ENCODE data around the gene PLAC1. TPM values are rescaled to one million over a fixed set of nuclear protein-coding genes. Genes with fewer than 3 reads are reported as not detected.

The PLAC1 gene
- total RNA-seq, 1 donor from 2014 or later = not detected

GRCh38 chrX:134673123-134673522 is 14.9 kb upstream of the PLAC1 start:
- intact Hi-C loops (cut with DNase I) = no loop called here
- ATAC-seq (no peak), DNase-seq (ENCODE audit: missing footprints) (no peak)

DNA sequence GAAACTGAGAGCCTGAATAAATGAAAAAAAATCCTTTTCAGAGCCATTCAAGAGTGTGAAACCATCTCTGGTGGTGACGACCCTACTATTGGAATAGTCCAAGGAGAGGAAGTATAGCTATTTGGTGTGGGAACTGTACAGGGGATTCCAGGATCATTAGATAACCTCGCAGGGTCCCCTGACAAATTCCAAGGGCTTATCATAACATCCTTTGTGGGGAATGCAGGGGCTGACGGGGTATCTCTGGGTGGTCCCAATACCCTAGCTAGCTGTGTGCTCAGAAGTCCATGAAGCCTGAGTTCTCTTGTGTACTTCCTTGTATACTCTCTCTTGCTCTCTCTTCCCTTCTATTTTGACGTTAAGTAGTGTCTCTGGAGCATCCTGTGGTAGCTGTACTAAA is 13.8 kb upstream of the PLAC1 start:
- no peak for ATAC-seq
- no peak for DNase-seq (ENCODE audit: missing footprints)
- intact Hi-C loops (cut with DNase I) = no loop called here

DNA sequence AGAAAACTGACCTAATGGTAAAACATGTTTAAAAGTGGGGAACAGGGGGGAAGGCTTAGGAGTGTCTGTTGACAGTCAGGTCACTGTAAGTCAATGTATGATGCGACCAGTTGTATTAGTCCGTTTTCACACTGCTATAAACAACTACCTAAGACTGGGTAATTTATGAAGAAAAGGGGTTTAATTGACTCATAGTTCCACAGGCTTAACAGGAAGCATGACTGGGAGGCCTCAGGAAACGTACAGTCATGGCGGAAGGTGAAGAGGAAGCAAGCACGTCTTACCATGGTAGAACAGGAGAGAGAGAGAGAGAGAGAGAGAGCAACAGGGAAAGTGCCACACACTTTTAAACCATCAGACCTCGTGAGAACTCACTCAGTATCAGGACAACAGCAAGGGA is 13.0 kb upstream of the PLAC1 start:
- ATAC-seq = no peak
- intact Hi-C loops (cut with DNase I) = no loop called here
- DNase-seq (ENCODE audit: missing footprints) = no peak

GRCh38 chrX:134670134-134670924 is 12.1 kb upstream of the PLAC1 start:
- intact Hi-C loops (cut with DNase I) = no loop called here
- no peak for DNase-seq (ENCODE audit: missing footprints)
- ATAC-seq = no peak

- ATAC-seq = peak; percentile 20
- intact Hi-C loops (cut with DNase I) = no loop called here
- DNase-seq (ENCODE audit: missing footprints) = no peak
Measured at GRCh38 chrX:134669378-134670098, 11.3 kb upstream of the PLAC1 start.

- DNase-seq (ENCODE audit: missing footprints) (no peak), ATAC-seq (no peak)
- intact Hi-C loops (cut with DNase I) = no loop called here
Measured at GRCh38 chrX:134664202-134664601, 5.9 kb upstream of the PLAC1 start.

DNA sequence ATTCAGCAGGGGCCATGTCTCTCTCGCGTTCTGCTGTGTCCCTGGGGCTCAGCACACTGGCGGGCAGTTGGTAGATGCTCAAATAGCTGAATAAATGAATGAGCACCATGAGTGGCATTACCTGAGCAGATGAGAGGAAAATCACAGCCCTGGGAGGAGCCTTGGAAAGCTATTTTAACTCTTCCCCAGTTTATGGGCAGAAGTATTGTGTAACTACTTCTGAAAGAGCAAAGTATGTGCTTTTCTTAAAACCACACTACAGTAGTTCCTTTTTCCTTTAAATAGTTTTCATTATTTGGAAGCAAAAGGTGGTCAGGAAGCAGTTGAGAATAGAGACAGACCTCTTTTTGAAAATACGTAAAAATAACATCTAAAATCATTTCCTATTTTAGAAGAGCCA is 3.0 kb upstream of the PLAC1 start:
- DNase-seq (ENCODE audit: missing footprints) (no peak), ATAC-seq (no peak)
- intact Hi-C loops (cut with DNase I) = no loop called here

DNA sequence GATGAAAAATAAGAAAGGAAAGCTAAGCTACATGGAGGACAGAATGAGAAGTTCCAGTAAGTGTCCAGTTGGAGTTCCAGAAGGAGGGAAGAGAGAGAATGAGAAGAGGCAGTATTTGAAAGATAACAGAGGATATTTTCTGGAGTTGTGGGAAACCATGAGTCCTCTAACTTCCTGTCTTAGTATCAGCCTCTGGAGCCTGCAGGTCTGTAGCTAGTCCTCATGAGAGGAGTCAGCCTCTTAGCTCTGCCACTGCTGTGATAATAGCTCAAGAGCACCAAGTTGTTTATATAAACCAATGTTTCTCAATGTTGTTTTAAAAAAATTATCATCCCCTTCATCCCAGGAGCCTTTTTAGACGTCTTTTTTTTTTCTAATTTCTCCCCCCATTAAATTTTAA is 2.4 kb upstream of the PLAC1 start:
- ATAC-seq = no peak
- no peak for DNase-seq (ENCODE audit: missing footprints)
- intact Hi-C loops (cut with DNase I) = no loop called here

GRCh38 chrX:134659761-134660160 is 1.5 kb upstream of the PLAC1 start:
- DNase-seq (ENCODE audit: missing footprints) (no peak), ATAC-seq (no peak)
- intact Hi-C loops (cut with DNase I) = no loop called here

GRCh38 chrX:134658760-134659023 is 421 bp upstream of the PLAC1 start:
- DNase-seq (ENCODE audit: missing footprints) (no peak), ATAC-seq (no peak)
- intact Hi-C loops (cut with DNase I) = no loop called here

DNA sequence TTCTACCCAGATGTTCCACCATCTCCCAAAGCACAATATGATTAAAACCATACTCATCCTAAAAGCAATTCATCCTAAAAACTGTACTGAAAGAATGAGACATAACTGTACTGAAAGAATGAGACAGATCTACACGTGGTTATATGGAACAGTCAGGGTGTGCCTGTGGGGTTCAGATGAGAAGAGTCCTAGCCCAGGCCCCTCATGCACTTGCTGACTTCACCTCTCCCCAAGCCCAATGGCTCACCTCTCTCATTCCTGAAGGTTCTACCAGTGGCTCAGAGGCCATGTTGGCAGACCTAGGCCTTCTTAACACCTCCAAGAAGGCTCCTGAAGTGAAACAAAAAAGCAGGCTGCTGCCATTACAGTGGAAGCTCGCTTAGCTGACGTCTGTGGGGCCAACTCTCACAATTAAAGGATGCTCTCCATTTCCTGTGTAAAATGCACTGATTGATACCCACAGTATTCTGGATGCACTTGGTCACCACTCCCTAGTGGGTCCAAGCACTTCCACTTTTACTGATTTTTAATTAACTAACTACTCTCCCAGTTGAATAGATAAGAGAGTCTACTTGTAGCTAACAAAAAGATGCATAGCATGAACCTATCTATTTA is 3.8 kb downstream of the PLAC1 start:
- DNase-seq (ENCODE audit: missing footprints) (no peak), ATAC-seq (no peak)
- intact Hi-C loops (cut with DNase I) = no loop called here

GRCh38 chrX:134653835-134654234 is 4.4 kb downstream of the PLAC1 start:
- DNase-seq (ENCODE audit: missing footprints) (no peak), ATAC-seq (no peak)
- intact Hi-C loops (cut with DNase I) = no loop called here

DNA sequence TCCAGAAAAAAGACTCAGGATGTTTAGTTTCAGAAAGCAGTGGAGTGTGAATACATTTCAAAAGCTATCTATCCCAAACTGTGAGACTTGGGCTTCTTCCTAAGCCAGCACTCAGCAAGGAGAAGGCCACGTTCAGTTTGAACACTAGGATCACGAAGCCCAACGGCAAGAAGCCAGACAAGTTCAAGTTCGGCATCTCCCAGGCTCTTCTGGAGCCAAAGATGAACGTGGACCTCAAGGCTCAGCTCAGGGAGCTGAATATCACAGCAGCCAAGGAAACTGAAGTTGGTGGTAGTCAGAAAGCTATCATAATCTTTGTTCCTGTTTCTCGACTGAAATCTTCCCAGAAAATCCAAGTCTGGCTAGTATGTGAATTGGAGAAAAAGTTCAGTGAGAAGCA is 7.6 kb downstream of the PLAC1 start:
- ATAC-seq (no peak), DNase-seq (ENCODE audit: missing footprints) (no peak)
- intact Hi-C loops (cut with DNase I) = no loop called here

GRCh38 chrX:134649770-134650169 is 8.5 kb downstream of the PLAC1 start:
- intact Hi-C loops (cut with DNase I) = no loop called here
- DNase-seq (ENCODE audit: missing footprints) (no peak), ATAC-seq (no peak)

GRCh38 chrX:134647477-134647877 is 10.8 kb downstream of the PLAC1 start:
- no peak for ATAC-seq
- no peak for DNase-seq (ENCODE audit: missing footprints)
- intact Hi-C loops (cut with DNase I) = no loop called here

DNA sequence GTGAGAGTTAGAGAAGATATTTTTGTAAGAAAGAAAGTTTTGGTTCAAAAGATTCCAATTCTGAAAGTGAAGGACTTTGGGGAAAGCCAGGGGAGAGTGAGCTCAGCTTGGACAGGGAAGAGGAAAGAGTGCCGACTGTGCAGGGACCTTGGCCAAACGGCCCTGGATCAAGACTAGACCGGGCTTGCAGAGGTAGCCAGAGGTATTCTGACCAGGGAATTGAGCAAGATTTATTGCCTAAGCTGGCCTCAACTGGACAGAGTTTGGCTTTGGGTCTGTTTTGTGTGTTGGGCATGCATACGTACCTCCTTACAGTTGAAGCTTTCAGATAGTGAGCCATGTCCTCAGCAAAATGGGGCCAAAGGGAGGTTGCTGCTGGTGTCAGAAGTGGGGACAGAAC is 11.6 kb downstream of the PLAC1 start:
- intact Hi-C loops (cut with DNase I) = no loop called here
- DNase-seq (ENCODE audit: missing footprints) = no peak
- ATAC-seq = no peak

DNA sequence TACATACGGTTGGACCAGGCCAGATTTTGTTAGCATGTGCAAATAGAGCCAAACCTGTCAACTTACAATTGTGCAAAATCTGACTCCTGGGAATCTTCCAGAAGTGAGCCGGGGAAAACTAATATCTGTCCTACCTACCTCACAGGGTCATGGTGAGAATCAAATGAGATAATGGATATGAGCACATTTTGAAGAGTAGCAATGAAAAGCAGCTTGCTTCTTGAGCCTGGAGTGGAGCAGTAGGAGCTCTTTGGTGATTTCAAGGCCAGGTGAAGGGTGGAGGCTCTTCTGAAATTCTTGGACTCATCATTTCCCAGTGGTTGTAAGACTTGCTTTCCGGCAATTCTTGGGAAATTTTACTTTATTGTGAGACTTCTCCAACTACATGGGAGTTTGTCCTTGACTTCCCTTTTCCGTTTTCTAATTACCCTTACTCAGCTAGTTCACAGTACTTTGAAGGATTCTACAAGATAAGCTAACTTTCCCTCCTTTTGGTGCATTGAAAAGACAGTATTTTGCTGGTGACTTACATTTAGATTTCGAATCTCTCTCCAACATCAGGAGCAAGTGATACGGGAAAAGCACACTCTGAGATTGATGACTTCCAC is 12.2 kb downstream of the PLAC1 start:
- intact Hi-C loops (cut with DNase I) = no loop called here
- no peak for DNase-seq (ENCODE audit: missing footprints)
- no peak for ATAC-seq

GRCh38 chrX:134642386-134642785 is 15.9 kb downstream of the PLAC1 start:
- no peak for DNase-seq (ENCODE audit: missing footprints)
- intact Hi-C loops (cut with DNase I) = no loop called here
- no peak for ATAC-seq

- ATAC-seq = no peak
- intact Hi-C loops (cut with DNase I) = no loop called here
Measured at GRCh38 chrX:134641346-134641745, 16.9 kb downstream of the PLAC1 start.

GRCh38 chrX:134640914-134641313 is 17.4 kb downstream of the PLAC1 start:
- intact Hi-C loops (cut with DNase I) = no loop called here
- DNase-seq (ENCODE audit: missing footprints) = no peak

More at GRCh38 chrX:134641346-134641745, 16.9 kb downstream of the PLAC1 start:
- DNase-seq (ENCODE audit: missing footprints) = no peak

More at GRCh38 chrX:134640914-134641313, 17.4 kb downstream of the PLAC1 start:
- ATAC-seq = no peak
